Transverse colon (tissue), 4 donors: ENCODE measurements around the gene CTR9. TPM values are rescaled to one million over a fixed set of nuclear protein-coding genes. Genes with fewer than 3 reads are reported as not detected.

Source experiments
- DNase-seq: peaks from one replicate; pipeline ENCODE4 v3.0.0-alpha.2; 2019
- H3K27ac ChIP-seq, 4 donors: fragments of 200-600 bp; sonication (generic); 2 replicates each; pipeline ENCODE4 v1.5.1; 2016 to 2018; ENCODE audit warnings: inconsistent platforms in 4 of 4
- H3K27me3 ChIP-seq: fragments of 200-600 bp; sonication (generic); 2 replicates; pipeline ENCODE4 v1.5.1; 2017; ENCODE audit warnings: inconsistent platforms
- H3K36me3 ChIP-seq, 4 donors: fragments of 200-600 bp; sonication (generic); 2 replicates each; pipeline ENCODE4 v1.5.1; 2017 to 2019; ENCODE audit warnings: inconsistent platforms in 4 of 4
- H3K4me1 ChIP-seq, 4 donors: fragments of 200-600 bp; sonication (generic); 2 replicates each; pipeline ENCODE4 v1.5.1; 2017 to 2020; ENCODE audit warnings: inconsistent platforms in 4 of 4
- H3K4me3 ChIP-seq, 4 donors: fragments of 200-600 bp; sonication (generic); 1 replicate in 1 of 4; 2 replicates in 3 of 4; pipeline versions ENCODE4 v1.5.1 to v1.6.1; 2017 to 2019; ENCODE audit warnings: inconsistent platforms in 4 of 4
- H3K9me3 ChIP-seq, 2 donors: fragments of 200-600 bp; sonication (generic); 2 replicates each; pipeline ENCODE4 v1.5.1; 2017 to 2019; ENCODE audit warnings: inconsistent platforms in 2 of 2
- EP300 ChIP-seq: sonication (generic); formaldehyde crosslinking; IDR thresholded peaks from one replicate; pipeline ENCODE4 v1.6.1; 2017; ENCODE audit warnings: antibody characterized with exemption, low read depth
- POLR2A ChIP-seq: fragments of 450-650 bp; IDR thresholded peaks from one replicate; pipeline ENCODE4 v1.6.1; 2016; ENCODE audit warnings: antibody characterized with exemption, mild to moderate bottlenecking, moderate library complexity
- POLR2AphosphoS5 ChIP-seq, 3 donors: sonication (generic); formaldehyde crosslinking; IDR thresholded peaks; one replicate each; pipeline ENCODE4 v1.6.1; 2016; ENCODE audit warnings: antibody characterized with exemption in 3 of 3
- WGBS, 2 donors: methylation state at CpG; one replicate each; pipeline ENCODE4 v1.1.5; 2018; ENCODE audit warnings: low coverage in 1 of 2; 5-methylcytosine and 5-hydroxymethylcytosine counted together
- in situ Hi-C, 4 donors: fragments of 200-750 bp; cut with MboI; loops; one replicate each; pipeline versions ENCODE4 v1.15.0 to v1.15.1; 2017; ENCODE audit warnings: low sequenced_read_pairs in 3 of 4, low pct_ligation_motif_present in 1 of 4, low pct_unique_long_range_greater_than_20kb in 1 of 4
- intact Hi-C: fragments of 100-400 bp; cut with DNase I; formaldehyde crosslinking; loops from one replicate; pipeline ENCODE4 v1.15.1; 2023; ENCODE audit warnings: low total_unique reads
- total RNA-seq, 4 donors: library from RNA; depleted of rRNA; stranded (reverse); fragments of >200 nt; gene quantifications; one replicate each; pipeline ENCODE4 v1.1.0, GENCODE V29; 2016
- TF ChIP-seq, protein P1 (sequence below), 5 experiments: fragments of 200-600 bp in 3 of 5; fragments of 450-650 bp in 2 of 5; sonication (generic) in 3 of 5; IDR thresholded peaks; 1 replicate in 2 of 5; 2 replicates in 3 of 5; pipeline ENCODE4 v1.5.1; 2016 to 2017; ENCODE audit warnings: antibody characterized with exemption in 5 of 5, inconsistent platforms in 3 of 5, mild to moderate bottlenecking in 2 of 5, moderate library complexity in 1 of 5

CTR9 gene
- total RNA-seq, 4 donors from 2014 or later: 21.3 to 41.2 (median 25.5) TPM

DNA sequence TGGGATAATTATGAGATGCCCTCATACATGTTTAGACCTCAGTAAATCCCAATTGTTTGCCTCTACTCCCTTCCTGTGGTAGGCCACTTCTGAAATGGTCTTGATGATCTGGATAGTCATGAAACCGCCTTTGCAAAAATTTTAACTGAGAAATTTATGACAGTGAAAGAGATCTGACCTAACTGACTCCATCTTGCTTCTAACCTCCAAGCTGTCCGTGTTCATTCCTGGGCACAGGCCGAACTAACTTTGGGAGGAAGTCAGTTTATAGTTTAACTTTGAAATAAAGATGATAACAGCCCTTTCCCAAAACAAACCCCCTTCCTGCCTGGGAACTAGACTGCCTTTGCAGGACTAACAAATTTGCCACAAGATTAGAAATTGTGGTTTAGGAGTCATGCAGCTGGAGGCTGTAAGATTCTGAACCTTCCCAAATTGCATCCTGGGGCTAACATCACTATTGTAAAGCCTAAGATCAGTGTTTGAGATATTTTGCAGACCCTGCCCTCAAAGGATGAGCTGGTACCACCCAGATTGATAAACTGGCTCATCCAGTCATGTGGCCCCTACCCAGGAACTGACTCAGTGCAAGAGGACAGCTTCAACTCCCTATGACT lies 19.9 kb upstream of the CTR9 start:
- H3K27ac ChIP-seq: no peak overlapping the region
- in situ Hi-C loops: loop anchor here in 3 of 4 donors (5.0 to 25.0 kb wide), 6 partner anchors 169 to 969 kb away; partner anchors contain the start of genes LYVE1 (in 1 of the 3) and RNF141 (in 1 of the 3)
- peaks cover 5 to 21% (median 11%) of the 10 kb centered on the region in 4 donors for H3K4me1 ChIP-seq
- no peak overlapping the region for H3K4me3 ChIP-seq
- H3K27me3 ChIP-seq: no peaks in the 10 kb centered on the region
- no peaks in the 10 kb centered on the region for H3K36me3 ChIP-seq
- TF ChIP-seq EP300 (no peak), POLR2AphosphoS5 (IDR thresholded peaks at IDR 0.05) (no peak), POLR2A (no peak)
- TF ChIP-seq, protein P1, sequence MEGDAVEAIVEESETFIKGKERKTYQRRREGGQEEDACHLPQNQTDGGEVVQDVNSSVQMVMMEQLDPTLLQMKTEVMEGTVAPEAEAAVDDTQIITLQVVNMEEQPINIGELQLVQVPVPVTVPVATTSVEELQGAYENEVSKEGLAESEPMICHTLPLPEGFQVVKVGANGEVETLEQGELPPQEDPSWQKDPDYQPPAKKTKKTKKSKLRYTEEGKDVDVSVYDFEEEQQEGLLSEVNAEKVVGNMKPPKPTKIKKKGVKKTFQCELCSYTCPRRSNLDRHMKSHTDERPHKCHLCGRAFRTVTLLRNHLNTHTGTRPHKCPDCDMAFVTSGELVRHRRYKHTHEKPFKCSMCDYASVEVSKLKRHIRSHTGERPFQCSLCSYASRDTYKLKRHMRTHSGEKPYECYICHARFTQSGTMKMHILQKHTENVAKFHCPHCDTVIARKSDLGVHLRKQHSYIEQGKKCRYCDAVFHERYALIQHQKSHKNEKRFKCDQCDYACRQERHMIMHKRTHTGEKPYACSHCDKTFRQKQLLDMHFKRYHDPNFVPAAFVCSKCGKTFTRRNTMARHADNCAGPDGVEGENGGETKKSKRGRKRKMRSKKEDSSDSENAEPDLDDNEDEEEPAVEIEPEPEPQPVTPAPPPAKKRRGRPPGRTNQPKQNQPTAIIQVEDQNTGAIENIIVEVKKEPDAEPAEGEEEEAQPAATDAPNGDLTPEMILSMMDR (IDR thresholded peaks at IDR 0.05): no peak
- no peaks in the 10 kb centered on the region for H3K9me3 ChIP-seq
- 87% methylated on average over 3 of the region's 3 CpGs; no CpG with 5 or more reads in 1 of the 2 donors for WGBS, 2 donors
- intact Hi-C loops: loop anchor here (10.0 kb wide), 1 partner anchor 186 kb away; the partner anchor contains the start of gene RNF141
- no peak for DNase-seq

DNA sequence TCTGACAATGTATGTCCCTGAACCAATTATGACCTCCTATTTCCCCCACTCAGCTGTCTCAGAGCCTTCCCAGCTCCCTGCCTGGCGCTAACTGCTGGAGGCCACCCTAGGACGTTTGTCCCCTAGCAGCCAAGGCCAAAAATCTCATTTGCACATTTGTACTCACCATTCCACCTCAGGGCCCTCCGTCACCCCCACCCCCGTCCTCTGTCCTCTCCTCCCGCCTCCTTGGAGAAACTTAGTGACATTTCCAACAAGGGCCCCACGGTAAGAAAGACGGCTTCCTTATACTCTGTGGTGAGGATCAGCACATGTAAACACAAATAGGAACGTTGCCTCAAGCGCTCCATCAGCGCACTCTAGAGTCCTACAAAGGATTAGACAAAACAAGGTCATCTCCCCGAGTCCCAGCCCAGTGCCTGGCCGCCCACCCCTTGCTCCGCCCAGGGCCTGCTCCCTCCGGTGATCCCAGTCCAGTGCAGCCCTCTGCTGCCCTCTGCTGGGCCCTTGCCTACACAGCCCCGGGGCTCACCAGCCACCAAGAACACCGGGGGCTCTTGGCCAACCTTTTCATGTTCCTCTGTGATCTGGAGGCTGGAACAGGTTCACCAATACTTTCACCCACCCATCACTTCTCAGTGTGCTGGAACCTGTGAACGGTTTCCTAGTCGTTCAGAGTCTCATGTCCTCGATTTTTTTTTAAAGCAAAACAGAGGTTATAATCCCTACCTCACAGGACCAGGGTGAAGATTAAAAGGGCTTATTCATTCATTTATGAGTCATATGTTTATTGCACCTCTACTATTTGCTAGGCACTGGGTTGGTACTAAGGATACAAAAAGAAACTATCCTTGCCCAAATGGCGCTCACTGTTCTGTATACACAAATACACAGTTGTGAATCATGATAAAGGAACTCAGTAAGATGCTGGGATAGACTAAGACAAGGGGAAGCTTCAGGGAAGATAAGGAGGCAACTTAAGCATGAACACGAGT lies 15.3 kb upstream of the CTR9 start:
- WGBS, 2 donors: 6 to 11% methylated on average over 5 to 21 of the region's 21 CpGs
- Histone ChIP-seq H3K9me3 (no peaks in the 10 kb centered on the region), H3K27me3 (no peaks in the 10 kb centered on the region), H3K4me3 (peak overlapping the region in 2 of 4 donors; percentile 6 to 8), H3K27ac (peak overlapping the region; percentile 59 to 73 (median 67)), H3K4me1 (peaks cover 5 to 16% (median 11%) of the 10 kb centered on the region in 4 donors), H3K36me3 (no peaks in the 10 kb centered on the region)
- intact Hi-C loops (loop anchor here (2.0 to 10.0 kb wide), 2 partner anchors 191 to 325 kb away; partner anchors contain the start of gene RNF141), in situ Hi-C loops (loop anchor here (5.0 to 25.0 kb wide), 6 partner anchors 173 to 973 kb away; partner anchors contain the start of genes LYVE1 (in 1 of the 4) and RNF141 (in 1 of the 4))
- DNase-seq: peak; percentile 94
- TF ChIP-seq POLR2AphosphoS5 (IDR thresholded peaks at IDR 0.05) (peak in 1 of 3 donors; percentile 48), POLR2A (no peak), EP300 (no peak)
- TF ChIP-seq, protein P1 (IDR thresholded peaks at IDR 0.05): peak; percentile 96 to 99 (median 98)

DNA sequence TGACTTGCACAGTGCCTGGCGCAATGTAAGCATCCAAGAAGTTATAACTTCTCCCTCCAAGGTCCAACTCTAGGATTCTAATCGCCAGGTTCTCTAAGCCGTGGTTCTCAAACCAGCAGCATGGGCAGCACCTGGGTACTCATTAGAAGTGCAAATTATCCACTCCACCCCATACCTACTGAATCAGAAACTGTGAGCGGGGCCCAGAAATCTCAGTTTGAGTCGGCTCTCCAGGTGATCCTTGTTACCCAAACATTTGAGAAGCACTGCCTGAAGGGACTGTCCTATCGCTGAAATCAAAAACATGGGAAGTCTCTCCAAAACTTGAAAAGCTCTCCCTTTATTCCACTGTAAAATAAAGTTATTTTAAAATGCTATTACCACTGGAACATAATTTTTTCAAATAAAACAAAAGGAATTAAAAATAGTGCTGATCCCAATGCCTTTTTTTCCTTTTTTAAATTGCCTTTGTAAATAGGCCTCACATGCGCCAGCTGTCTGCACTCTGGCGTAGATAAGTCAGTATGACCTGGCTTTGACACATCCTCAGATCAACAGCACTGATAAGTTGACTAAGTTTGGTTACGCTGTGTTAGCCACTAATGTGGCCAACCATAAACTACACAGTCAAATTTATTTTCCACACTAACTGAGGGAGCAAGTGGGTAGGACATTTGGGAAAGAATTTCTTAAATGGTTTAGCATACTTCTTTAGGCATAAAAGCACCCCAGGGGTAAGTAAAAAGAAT lies 8.4 kb upstream of the CTR9 start:
- 59 to 68% methylated on average over 4 to 9 of the region's 9 CpGs for WGBS, 2 donors
- Histone ChIP-seq H3K27ac (peak overlapping the region; percentile 47 to 63 (median 52)), H3K27me3 (no peaks in the 10 kb centered on the region), H3K4me1 (peaks cover 2 to 19% (median 12%) of the 10 kb centered on the region in 4 donors), H3K36me3 (no peaks in the 10 kb centered on the region), H3K4me3 (no peak overlapping the region), H3K9me3 (no peaks in the 10 kb centered on the region)
- in situ Hi-C loops: loop anchor here in 2 of 4 donors (25.0 kb wide), 3 partner anchors 180 to 980 kb away; partner anchors contain the start of genes LYVE1 (in 1 of the 2) and RNF141 (in 1 of the 2)
- intact Hi-C loops: no loop called here
- no peak for DNase-seq
- TF ChIP-seq POLR2A (no peak), EP300 (no peak), POLR2AphosphoS5 (IDR thresholded peaks at IDR 0.05) (no peak)
- TF ChIP-seq, protein P1 (IDR thresholded peaks at IDR 0.05): no peak
